Hematopoietic multipotent progenitor cell (in vitro differentiated cells): Measurements from ENCODE around the gene CDK5R1. TPM values are rescaled to one million over a fixed set of nuclear protein-coding genes. Genes with fewer than 3 reads are reported as not detected.
A peak's percentile ranks its signal among the peaks of the same experiment; 100 is the strongest.
"Not testable (repeated sequence)": the region's sequence is repeated elsewhere in the genome, so short reads cannot be mapped to it uniquely, and the experiment has no call there.

ENCODE experiments used
- DNase-seq, 3 donors: peaks; one replicate each; pipeline ENCODE4 v3.0.0-alpha.2; 2011 to 2015; ENCODE audit warnings: low read depth in 2 of 3, low spot score in 2 of 3
- total RNA-seq: library from RNA; depleted of rRNA; stranded (reverse); fragments of >200 nt; gene quantifications from one replicate; pipeline ENCODE4 v1.2.3, GENCODE V29; 2012

The CDK5R1 gene
- total RNA-seq, 1 donor: 0.81 TPM

DNA sequence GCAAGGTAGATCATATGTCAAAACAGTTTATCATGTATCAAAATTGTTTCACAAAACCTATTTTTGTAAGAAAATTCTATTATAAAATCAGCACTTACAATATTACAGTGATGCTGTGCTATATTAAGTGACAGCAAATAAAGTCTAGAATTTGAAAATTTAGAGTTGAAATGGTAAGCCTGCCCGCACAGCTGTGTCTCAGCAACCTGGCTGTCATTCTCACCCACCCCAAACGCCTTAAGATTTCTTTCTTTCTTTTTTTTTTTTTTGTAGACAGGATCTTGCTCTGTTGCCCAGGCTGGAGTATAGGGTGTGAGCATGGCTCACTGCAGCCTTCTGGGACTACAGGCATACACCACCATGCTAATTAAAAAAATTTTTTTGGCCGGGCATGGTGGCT, 26.8 kb downstream of the CDK5R1 start:
- DNase-seq: no peak

DNA sequence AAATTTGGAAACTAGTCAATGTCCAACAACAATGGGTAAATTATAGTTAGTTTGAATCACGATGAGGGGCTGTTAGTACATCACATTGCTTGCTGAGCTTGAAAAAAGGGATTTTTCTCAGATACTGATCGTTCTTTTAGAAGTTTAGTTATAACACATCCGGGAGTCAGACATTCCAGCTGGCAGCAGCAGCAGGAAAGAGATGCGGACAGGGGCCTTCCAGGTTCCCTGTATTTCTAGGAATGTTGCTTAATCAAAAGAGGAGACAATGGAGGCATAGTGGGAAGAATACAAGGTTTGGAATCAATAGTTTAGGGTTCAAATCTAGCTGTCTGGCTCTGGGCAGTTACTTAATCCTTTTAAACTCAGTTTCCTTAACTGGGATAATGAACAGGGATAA, 27.8 kb downstream of the CDK5R1 start:
- DNase-seq: no peak

DNA sequence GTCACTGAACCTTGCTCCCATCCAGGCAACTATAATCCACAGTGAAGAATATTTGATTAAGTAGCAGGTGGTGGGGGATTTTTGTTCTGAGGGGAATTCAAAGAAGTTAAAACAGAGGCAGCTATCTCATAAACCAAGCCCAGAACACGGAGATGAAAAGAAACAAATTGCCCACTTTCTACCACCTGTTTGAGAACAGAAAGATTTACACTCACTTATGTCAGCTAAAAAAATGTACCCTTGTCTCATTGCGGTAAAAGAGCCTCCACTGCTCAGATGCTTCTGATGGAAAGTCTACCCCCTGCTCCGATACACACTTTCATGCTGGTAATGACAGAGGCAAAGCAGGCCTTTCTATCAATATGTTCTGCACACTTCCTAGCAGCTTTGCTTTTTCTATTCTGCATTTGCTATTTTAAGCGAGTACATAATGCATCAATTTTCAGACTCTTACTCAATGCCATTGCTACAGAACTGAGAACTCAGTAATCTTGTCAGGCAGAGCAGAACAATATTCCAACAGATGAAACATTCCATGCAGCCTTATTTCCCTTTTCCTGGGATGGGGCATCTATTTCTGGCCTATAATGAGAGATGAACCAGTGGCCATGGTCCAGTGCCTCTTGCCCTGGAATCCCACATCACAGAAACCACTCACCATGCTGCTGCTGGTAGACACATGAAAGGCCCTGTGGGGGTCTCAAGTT, 29.0 kb downstream of the CDK5R1 start:
- no peak for DNase-seq

DNA sequence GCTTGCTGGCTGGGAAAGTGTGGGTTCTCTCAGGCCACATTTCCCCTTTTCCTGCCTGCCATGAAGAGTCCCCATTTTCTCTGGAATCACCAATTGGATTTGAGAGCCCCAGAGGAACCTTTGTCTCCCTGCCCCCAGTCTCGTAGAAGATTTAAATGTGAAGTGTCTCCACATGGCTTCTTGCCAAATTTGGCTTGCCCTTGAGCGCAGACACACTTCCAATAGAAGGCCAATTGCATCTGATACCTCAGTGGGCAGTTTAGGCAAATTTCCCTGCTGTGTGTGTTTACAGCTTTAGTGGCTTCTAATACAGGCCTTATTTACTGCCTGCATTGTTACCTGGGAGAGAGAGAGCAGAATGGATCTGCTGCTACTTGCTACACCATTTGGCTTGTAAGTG, 29.7 kb downstream of the CDK5R1 start:
- DNase-seq: no peak

DNA sequence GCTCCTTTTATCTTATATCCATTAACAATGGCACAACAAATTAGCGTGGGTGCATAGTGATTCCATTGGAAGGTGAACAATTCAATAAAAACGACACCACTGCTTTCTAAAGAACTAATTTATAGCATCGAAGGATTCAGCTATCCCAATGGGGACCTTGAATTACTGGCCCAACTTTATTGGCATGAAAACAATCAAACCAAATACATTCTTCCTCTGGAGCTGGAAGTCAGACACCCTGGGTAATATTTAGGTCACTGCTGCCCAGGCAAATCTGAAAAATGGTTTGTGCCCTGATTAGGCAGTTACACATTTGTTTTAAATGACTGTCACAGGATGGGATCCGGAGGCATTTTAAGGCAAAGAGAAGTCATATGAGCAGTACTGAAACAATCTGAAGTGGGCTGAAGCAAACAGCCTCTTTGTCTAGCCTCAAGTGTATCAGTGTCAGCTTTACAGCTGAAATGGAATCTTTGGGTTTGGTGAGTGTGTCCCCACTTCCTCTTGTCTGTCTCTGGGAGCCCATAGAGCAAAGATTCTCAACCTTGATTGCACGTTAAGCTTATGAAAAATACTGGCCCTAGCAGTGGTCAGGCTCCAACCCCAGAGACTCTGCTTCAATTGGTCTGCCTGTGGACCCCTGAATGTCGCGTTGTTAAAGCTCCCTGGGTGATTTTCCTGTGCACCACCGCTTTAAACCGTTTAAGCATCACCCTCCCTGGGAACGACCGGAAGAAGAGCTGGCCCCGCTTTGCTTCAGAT, 30.3 kb downstream of the CDK5R1 start:
- DNase-seq: no peak

DNA sequence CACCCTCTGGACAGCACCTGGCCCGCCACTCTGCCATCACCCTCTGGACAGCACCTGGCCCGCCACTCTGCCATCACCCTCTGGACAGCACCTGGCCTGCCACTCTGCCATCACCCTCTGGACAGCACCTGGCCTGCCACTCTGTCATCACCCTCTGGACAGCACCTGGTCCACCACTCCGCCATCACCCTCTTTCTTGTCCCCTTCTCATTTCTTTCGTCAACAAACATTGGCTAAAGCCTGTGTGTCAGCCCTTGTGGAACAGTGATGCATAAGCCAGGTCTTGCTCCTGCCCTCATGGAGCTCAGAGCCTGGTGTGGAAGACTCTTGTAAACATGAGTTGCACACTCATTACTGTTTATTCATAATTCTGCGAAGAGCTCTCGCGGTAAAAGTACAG, 31.2 kb downstream of the CDK5R1 start:
- DNase-seq: no peak

DNA sequence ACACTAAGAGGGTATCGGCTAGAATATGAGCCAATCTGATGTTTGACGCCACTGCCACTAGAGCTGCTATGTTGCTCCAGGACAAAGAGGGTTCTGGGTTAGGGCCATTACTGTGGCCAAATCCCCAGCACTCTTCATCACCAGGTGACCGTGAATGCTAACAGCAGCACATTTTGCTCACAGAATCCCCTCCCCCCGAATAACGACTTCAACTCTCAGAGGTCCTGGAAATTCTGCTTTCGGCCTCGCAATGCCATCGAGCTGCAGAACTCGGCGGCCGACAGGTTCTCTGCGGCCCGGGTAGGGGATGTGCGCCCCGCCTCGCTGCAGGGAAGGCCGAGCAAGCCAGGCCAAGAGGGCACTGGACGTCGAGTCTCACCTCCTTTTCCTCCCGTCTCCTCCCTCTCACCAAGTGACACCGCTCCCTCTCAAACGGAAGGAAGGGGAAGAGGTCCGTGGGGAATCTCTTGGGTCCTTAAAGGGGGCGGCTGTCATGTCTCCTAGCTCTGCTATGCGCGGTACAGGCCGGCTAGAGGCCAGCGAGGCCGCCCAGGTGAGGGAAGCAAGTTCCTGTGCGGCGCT, 31.9 kb downstream of the CDK5R1 start:
- no peak for DNase-seq

DNA sequence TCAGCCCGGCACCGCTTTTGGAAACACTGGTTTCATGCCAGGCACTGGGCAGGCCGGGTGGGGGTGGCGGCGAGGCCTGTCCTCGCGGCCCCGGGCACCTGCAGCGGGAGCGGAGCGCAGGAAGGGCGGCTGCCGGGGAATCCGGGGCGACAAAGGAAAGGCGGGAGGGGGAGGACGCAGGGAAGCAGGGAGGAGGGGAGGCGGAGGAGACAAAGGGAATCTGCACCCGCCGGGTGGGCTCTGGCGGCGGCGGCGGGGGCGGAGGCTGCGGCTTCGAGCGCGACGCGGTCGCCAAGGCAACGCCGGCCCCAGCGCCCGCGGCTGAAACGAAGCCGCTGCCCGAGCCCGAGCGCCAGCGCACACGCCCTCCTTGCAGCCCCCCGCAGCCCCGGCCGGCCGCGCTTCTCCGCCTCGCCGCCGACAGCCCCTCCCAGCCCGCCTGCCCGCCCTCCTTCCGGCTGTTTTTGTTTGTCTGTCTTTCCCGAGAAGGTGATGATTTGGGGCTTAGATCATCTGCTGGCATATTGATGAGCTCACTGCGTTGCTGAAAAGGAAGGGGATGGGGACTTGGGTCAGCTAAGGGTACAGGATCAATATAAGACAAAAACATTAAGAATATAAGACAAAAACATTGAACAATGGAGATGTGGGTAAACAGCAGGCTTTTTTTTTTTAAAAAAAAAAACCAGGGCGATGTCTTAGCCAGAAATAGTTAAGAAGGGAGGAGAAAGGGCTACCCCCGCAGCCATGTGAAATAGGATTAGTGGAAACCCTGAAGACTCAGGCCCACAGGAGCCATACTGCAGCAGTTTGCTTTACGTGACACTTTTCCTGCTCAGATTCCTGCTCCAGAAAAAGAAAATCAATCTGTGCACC, 32.7 kb downstream of the CDK5R1 start:
- DNase-seq: peak in 2 of 3 donors; percentile 35 to 42

DNA sequence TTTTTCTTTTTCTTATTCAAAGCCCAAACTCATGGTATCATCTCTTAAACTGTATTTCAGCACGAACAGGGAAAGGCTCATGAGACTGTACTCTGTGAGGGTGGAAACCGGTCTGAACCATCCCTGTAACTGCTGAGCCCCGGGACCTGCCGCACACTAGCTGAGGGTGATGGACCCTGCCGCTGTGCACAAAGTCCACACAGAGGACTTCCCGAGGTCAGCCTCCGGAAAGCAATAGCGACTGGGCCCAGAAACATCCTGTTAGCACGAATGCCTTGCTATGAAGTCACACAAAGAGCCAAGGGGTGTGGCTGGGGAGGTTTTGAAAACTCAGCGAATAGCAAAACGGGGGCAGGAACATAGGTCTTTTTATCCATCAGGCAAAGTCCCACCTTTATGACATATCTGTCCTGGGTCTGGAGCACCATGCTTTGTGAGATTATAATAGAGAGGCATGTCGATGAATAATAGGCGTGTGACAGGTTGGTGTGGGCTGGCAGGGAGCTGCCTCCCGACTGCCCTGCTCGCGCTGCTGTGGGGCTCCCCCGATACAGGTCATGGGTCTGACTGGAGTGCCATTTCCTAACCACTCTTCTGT, 33.4 kb downstream of the CDK5R1 start:
- no peak for DNase-seq

DNA sequence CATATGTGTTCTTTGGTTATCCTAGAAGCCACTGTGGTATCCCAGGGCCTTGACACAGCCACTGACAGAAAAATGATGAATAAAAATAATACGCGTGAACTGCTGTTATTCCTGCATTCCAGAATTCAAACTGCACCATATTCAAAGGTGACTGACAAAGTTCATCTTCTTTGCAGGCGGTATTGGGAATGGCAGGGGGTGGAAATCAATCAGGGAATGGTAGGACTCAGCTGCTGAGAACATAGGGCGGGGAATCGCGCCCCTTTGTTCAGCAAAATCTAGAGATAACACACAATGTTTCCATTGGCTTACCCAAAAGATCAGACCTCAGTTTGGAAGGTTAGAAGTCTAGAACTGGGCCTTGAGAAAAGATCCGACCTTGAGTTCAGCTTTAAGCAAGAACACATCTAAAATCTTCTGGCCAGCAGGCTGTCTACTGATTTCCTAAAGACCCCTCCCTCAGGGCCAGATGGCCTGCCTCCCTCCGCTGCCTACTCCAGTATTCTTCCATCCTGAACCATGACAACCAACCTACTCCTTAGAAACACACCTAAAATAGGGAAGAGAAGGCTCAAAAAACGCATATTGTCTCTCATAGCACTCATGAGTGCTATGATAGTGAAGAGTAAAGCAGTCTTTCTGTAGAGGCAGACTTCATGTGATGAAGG, 34.1 kb downstream of the CDK5R1 start:
- no peak for DNase-seq

DNA sequence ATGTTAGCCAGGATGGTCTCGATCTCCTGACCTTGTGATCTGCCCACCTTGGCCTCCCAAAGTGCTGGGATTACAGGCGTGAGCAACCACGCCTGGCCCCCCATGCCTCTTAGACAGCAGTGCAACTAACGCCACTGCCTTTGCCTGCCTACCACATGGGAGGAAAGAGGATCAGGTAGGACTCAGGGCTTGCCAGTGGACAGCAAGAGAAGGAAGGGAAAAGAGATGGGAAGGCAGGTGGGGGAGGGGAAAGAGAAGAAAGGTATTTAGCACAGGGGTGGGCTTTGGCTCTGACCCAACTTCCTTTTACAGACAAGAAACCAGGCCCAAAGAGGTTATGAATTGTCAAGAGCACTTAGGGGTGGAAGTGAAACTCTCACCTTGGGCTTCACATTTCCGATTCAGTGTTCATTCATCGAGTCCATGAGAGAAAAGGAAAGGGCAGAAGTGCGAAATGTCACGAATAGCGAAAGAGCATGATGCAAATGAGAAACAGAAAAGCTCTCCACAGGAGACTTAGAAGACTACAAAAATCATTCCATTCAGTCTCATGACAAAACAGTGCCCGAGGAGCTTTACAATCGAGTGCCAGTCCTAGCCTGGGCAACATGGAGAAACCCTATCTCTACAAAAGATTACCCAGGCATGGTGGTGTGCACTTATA, 36.4 kb downstream of the CDK5R1 start:
- no peak for DNase-seq

DNA sequence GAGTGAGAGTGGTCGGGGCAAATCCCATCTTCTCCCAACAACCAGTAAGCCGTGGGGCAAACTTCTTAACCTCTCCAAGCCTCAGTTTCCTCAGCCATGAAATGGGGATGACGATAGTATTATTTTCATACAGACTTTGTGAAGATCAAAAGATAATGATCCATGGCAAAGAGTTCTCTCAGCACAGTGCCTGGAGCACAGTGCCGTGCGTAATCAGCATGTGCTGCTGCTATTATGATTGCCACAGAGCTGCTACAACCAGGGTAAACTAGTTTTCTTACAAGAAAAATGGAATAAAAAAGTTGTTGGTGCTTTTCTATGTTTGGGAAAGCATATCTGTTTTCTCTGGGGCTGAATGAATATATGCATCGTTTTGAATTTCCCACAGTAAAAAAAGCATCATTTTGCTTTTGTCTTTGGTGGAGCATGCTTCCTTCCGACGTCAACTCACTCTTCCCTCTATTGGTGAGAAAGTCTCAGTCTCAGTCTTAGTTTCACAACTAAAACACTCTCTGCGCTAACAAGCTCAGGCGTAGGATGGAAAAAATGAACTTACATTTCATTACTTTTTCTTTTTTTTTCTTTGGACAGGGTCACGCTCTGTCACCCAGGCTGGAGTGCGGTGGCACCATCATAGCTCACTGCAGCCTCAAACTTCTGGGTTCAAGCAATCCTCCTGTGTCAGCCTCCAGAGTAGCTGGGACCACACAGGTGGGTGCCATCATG, 37.2 kb downstream of the CDK5R1 start:
- DNase-seq: no peak

DNA sequence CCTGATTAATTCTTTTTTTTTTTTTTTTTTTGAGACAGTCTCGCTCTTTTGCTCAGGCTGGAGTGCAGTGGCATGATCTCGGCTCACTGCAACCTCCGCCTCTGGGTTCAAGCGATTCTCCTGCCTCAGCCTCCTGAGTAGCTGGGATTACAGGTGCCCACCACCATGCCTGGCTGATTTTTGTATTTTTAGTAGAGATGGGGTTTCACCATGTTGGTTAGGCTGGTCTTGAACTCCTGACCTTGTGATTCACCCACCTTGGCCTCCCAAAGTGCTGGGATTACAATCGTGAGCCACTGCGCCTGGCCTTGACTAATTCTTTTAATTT, 37.7 kb downstream of the CDK5R1 start:
- not testable (repeated sequence) for DNase-seq

DNA sequence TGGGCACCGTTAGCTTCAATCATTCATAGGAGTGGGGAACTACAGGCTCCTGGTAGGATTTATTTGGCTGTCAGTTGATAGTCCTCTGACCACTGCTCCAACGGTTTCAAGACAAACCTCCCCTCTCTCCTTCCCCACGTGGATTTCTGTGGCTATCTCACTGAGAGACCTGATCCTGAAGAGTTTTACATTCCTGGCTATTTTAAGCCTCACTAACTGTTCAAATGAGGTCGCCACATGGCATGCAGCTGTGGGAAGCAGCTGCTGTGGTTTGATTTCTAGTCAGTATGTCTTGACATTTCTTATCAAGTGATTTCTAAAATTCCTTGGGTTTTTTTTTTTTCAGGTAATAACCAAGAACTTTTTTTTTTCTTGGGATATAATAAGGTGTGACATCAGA, 38.3 kb downstream of the CDK5R1 start:
- no peak for DNase-seq

DNA sequence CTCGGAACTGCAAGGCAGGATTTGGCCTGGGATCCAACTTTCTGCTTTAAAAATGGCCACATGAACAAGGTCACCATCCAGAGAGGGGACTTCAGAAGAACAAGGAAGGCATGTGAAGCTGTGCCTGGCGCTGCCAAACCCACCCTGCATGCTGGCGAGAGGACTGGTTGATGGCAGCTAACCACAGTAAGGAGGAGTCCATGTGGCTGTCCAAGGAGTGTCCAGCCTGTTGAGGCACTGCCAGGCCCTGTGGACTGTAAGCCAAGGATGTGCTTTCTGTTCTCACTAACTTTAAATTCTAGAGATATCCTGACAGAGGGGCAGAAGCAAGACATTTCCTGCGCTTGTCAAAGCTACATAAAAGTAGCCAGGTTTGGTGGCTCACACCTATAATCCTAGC, 40.4 kb downstream of the CDK5R1 start:
- DNase-seq: no peak

DNA sequence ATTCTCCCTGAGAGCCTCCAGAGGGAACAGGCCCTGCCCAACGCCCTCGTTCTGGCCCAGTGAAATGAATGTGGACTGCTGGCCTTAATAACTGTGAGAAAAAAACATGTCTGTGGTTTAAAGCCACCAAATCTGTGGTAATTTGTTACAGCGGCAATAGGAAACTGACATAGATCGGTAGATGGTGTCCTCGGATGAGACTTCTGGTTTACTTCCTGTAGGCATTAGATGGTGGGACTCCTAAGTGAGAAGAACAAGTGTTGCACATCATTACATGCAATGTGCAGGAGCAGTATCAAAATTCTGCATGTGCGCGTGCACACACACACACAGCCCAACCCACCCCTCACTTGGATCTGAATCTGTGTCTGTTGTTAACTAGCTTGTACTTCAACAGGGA, 42.0 kb downstream of the CDK5R1 start:
- DNase-seq: no peak

DNA sequence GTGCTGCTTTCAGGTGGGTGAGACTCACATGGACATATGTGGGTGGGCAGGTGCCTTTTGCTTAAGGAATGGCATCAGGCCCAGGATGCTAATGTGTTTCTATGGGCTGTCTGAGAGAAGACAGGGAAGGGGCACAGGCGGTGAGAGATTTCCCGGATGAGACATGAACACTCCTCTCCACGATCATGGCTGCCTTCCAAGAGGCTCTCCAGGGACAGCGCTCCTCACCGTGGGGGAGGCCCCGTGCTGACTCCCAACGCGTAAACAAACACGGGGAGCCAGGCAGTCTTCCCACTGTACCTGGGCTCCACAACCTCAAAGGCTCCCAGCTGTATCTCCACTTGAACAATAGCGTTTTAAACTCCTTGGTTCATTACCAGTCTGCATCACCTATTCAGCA, 42.8 kb downstream of the CDK5R1 start:
- DNase-seq: no peak

DNA sequence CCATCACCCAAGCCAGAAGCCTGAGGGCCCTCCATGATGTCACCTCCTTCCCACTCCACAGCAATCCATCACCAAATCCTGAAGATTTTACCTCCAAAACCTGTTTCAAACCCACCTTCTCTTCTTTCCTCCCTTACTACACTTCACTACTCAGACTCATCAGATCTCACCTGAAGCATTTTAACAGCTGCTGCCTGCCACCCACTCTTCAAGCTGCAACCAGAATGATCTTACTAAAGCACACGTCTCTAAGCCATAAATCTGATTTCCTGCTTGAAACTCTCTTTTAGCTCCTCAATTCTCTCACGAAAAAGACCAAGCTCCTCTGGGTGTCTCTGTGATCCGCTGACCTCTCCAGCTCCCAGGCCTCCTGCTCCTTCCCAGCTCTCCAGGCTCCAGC, 46.5 kb downstream of the CDK5R1 start:
- DNase-seq: no peak
